HS-27A (cell line): Measurements from ENCODE around the gene KCNC4.

ENCODE experiments used
- DNase-seq: peaks from one replicate; pipeline ENCODE4 v3.0.0-alpha.2; 2012; ENCODE audit warnings: low read depth, missing footprints

Gene KCNC4

GRCh38 chr1:110209715-110210603 is at the start of gene KCNC4:
TSS of gene KCNC4 (plus strand) at chr1:110210314. CDS start at chr1:110211500, 1,186 bp downstream.
- DNase-seq = no peak

GRCh38 chr1:110160538-110161100 is 49.5 kb upstream of the KCNC4 start:
- DNase-seq = no peak

GRCh38 chr1:110161165-110161564 is 48.9 kb upstream of the KCNC4 start:
- DNase-seq = no peak

- no peak for DNase-seq
Observed at GRCh38 chr1:110161849-110162248, 48.3 kb upstream of the KCNC4 start.

- no peak for DNase-seq
Observed at GRCh38 chr1:110163591-110163990, 46.5 kb upstream of the KCNC4 start.

GRCh38 chr1:110164725-110165350 is 45.3 kb upstream of the KCNC4 start:
- DNase-seq = no peak

GRCh38 chr1:110165761-110166231 is 44.3 kb upstream of the KCNC4 start:
- DNase-seq = no peak

- no peak for DNase-seq
Observed at GRCh38 chr1:110166861-110167260, 43.3 kb upstream of the KCNC4 start.

- DNase-seq = no peak
Observed at GRCh38 chr1:110170766-110171733, 39.1 kb upstream of the KCNC4 start.

- no peak for DNase-seq
Observed at GRCh38 chr1:110172001-110172400, 38.1 kb upstream of the KCNC4 start.

- no peak for DNase-seq
Observed at GRCh38 chr1:110173466-110174105, 36.5 kb upstream of the KCNC4 start.

- no peak for DNase-seq
Observed at GRCh38 chr1:110174961-110175360, 35.2 kb upstream of the KCNC4 start.

GRCh38 chr1:110176299-110176956 is 33.7 kb upstream of the KCNC4 start:
- no peak for DNase-seq

- no peak for DNase-seq
Observed at GRCh38 chr1:110177775-110178174, 32.3 kb upstream of the KCNC4 start.

- DNase-seq = no peak
Observed at GRCh38 chr1:110183642-110184167, 26.4 kb upstream of the KCNC4 start.

- no peak for DNase-seq
Observed at GRCh38 chr1:110184446-110184845, 25.7 kb upstream of the KCNC4 start.

GRCh38 chr1:110185181-110185580 is 24.9 kb upstream of the KCNC4 start:
- no peak for DNase-seq

GRCh38 chr1:110186558-110186957 is 23.6 kb upstream of the KCNC4 start:
- no peak for DNase-seq

- DNase-seq = no peak
Observed at GRCh38 chr1:110187139-110187890, 22.8 kb upstream of the KCNC4 start.
